HepG2 (cell line): ENCODE results near the gene SIDT1. TPM values are rescaled to one million over a fixed set of nuclear protein-coding genes. Genes with fewer than 3 reads are reported as not detected.
A peak's percentile ranks its signal among the peaks of the same experiment; 100 is the strongest.

Experiments
- ATF1 ChIP-seq: IDR thresholded peaks from 2 replicates; pipeline ENCODE4 v1.6.1; 2016; ENCODE audit warnings: mild to moderate bottlenecking, control low read depth
- CEBPB ChIP-seq: IDR thresholded peaks from 2 replicates; pipeline ENCODE4 v1.6.1; 2011; ENCODE audit warnings: low read depth, low read length, improper control_type of control experiment, borderline replicate concordance
- CEBPG ChIP-seq: IDR thresholded peaks from 2 replicates; pipeline ENCODE4 v1.6.1; 2016
- HNF4A ChIP-seq: sonication (generic); formaldehyde crosslinking; IDR thresholded peaks from 2 replicates; pipeline ENCODE4 v1.4.0; 2020; ENCODE audit warnings: missing genetic modification reagents
- IKZF1 ChIP-seq: fragments of 450-650 bp; IDR thresholded peaks from 2 replicates; pipeline ENCODE4 v1.7.1; 2016
- SETDB1 ChIP-seq: sonication (generic); formaldehyde crosslinking; IDR thresholded peaks from 2 replicates; pipeline ENCODE4 v1.5.1; 2020; ENCODE audit warnings: missing genetic modification reagents, mild to moderate bottlenecking, borderline replicate concordance
- SMC3 ChIP-seq: IDR thresholded peaks from 2 replicates; pipeline ENCODE4 v1.6.1; 2011; ENCODE audit warnings: low read length, improper control_type of control experiment
- SP4 ChIP-seq: sonication (generic); formaldehyde crosslinking; IDR thresholded peaks from 2 replicates; pipeline ENCODE4 v1.8.1; 2023; ENCODE audit warnings: mild to moderate bottlenecking, missing genetic modification reagents
- ZFP36L2 ChIP-seq: sonication (generic); formaldehyde crosslinking; IDR thresholded peaks from 2 replicates; pipeline ENCODE4 v1.4.0; 2020; ENCODE audit warnings: missing genetic modification reagents
- ZNF224 ChIP-seq: sonication (generic); formaldehyde crosslinking; IDR thresholded peaks from 2 replicates; pipeline ENCODE4 v1.5.0; 2020; ENCODE audit warnings: mild to moderate bottlenecking, missing genetic modification reagents
- ZNF569 ChIP-seq: sonication (generic); formaldehyde crosslinking; IDR thresholded peaks from 2 replicates; pipeline ENCODE4 v1.5.0; 2020; ENCODE audit warnings: mild to moderate bottlenecking, missing genetic modification reagents, moderate library complexity, borderline replicate concordance
- ZNF607 ChIP-seq: sonication (generic); formaldehyde crosslinking; IDR thresholded peaks from 2 replicates; pipeline ENCODE4 v1.5.1; 2020; ENCODE audit warnings: missing genetic modification reagents, mild to moderate bottlenecking, borderline replicate concordance
- ZNF678 ChIP-seq: sonication (generic); formaldehyde crosslinking; IDR thresholded peaks from 2 replicates; pipeline ENCODE4 v1.4.0; 2020; ENCODE audit warnings: mild to moderate bottlenecking, missing genetic modification reagents
- ZSCAN31 ChIP-seq: sonication (generic); formaldehyde crosslinking; IDR thresholded peaks from 2 replicates; pipeline ENCODE4 v1.5.0; 2020; ENCODE audit warnings: low read depth, mild to moderate bottlenecking, missing genetic modification reagents
- polyA plus RNA-seq, 8 experiments: library from polyadenylated mRNA; depleted of rRNA in 3 of 8; stranded (reverse) in 7 of 8; unstranded in 1 of 8; fragments of >200 nt; fragmentation: Illumina TruSeq in 4 of 8; extraction: Trizol in 4 of 8; gene quantifications; 2 replicates each; pipeline versions ENCODE4 v1.2.1 to v1.2.3, GENCODE V29; 2011 to 2016; ENCODE audit warnings: low read depth in 4 of 8, missing spikeins in 1 of 8, mixed read lengths in 1 of 8; ENCODE audit not compliant: insufficient read depth in 1 of 8
- total RNA-seq, 5 experiments: library from RNA; depleted of rRNA; stranded (reverse); fragments of >200 nt; fragmentation: Illumina TruSeq; extraction: Trizol; gene quantifications; 2 replicates each; pipeline ENCODE4 v1.2.3, GENCODE V29; 2016; ENCODE audit warnings: low read depth in 1 of 5
- TF ChIP-seq, protein P1 (sequence below): sonication (generic); formaldehyde crosslinking; IDR thresholded peaks from 2 replicates; pipeline ENCODE4 v1.4.0; 2020; ENCODE audit warnings: missing genetic modification reagents; ENCODE audit errors: not compliant biosample characterization
- TF ChIP-seq, protein P2 (sequence below): sonication (generic); formaldehyde crosslinking; IDR thresholded peaks from 2 replicates; pipeline ENCODE4 v1.5.0; 2020; ENCODE audit warnings: mild to moderate bottlenecking, missing genetic modification reagents
- TF ChIP-seq, protein P3 (sequence below): sonication (generic); formaldehyde crosslinking; conservative IDR thresholded peaks from 2 replicates; pipeline ENCODE4 v1.4.0; 2020; ENCODE audit warnings: missing genetic modification reagents

SIDT1 gene
- total and polyA plus RNA-seq, 2 of the 13 experiments (the other 11 are each of a cell fraction or from before 2014, with no cell fraction given) = 0.07 TPM

DNA sequence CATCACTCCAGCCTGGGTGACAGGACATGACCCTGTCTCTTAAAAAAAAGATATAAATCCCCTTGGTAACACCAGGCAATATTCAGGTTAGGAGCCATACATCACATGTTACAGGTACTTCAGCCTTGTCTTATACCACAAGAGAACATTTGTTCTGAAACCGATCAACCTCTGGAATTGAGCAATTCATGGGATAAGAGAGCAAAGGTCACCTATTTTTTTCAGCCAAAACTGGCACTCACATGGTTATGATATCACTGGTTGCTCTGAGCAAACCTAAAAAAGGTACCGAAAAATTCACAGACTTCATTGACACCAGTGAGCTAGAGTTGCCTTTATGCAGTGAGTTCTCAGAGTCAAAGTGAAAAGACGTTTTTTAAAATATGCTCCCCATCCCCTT lies 26.5 kb upstream of the SIDT1 start (continued):
- TF ChIP-seq, protein P1, sequence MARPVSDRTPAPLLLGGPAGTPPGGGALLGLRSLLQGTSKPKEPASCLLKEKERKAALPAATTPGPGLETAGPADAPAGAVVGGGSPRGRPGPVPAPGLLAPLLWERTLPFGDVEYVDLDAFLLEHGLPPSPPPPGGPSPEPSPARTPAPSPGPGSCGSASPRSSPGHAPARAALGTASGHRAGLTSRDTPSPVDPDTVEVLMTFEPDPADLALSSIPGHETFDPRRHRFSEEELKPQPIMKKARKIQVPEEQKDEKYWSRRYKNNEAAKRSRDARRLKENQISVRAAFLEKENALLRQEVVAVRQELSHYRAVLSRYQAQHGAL = no peak
- TF ChIP-seq SETDB1 = no peak
- TF ChIP-seq SP4 = no peak
- TF ChIP-seq ZFP36L2 = no peak
- TF ChIP-seq ATF1 (CRISPR knock-in tag) = no peak
- TF ChIP-seq, protein P2, sequence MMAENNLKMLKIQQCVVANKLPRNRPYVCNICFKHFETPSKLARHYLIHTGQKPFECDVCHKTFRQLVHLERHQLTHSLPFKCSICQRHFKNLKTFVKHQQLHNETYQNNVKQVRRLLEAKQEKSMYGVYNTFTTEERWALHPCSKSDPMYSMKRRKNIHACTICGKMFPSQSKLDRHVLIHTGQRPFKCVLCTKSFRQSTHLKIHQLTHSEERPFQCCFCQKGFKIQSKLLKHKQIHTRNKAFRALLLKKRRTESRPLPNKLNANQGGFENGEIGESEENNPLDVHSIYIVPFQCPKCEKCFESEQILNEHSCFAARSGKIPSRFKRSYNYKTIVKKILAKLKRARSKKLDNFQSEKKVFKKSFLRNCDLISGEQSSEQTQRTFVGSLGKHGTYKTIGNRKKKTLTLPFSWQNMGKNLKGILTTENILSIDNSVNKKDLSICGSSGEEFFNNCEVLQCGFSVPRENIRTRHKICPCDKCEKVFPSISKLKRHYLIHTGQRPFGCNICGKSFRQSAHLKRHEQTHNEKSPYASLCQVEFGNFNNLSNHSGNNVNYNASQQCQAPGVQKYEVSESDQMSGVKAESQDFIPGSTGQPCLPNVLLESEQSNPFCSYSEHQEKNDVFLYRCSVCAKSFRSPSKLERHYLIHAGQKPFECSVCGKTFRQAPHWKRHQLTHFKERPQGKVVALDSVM = no peak
- peak; percentile 50 for TF ChIP-seq HNF4A (CRISPR knock-in tag)
- TF ChIP-seq CEBPG (CRISPR knock-in tag) = peak; percentile 14; the same call in 1 of the 2 replicates
- TF ChIP-seq IKZF1 = no peak
- TF ChIP-seq, protein P3, sequence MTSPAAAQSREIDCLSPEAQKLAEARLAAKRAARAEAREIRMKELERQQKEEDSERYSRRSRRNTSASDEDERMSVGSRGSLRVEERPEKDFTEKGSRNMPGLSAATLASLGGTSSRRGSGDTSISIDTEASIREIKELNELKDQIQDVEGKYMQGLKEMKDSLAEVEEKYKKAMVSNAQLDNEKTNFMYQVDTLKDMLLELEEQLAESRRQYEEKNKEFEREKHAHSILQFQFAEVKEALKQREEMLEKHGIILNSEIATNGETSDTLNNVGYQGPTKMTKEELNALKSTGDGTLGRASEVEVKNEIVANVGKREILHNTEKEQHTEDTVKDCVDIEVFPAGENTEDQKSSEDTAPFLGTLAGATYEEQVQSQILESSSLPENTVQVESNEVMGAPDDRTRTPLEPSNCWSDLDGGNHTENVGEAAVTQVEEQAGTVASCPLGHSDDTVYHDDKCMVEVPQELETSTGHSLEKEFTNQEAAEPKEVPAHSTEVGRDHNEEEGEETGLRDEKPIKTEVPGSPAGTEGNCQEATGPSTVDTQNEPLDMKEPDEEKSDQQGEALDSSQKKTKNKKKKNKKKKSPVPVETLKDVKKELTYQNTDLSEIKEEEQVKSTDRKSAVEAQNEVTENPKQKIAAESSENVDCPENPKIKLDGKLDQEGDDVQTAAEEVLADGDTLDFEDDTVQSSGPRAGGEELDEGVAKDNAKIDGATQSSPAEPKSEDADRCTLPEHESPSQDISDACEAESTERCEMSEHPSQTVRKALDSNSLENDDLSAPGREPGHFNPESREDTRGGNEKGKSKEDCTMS = no peak
- TF ChIP-seq ZNF224 (CRISPR knock-in tag) = no peak
- TF ChIP-seq ZNF569 (CRISPR knock-in tag) = no peak
- no peak for TF ChIP-seq SMC3
- TF ChIP-seq ZNF678 (CRISPR knock-in tag) = no peak
- peak; percentile 14; the same call in 1 of the 2 replicates for TF ChIP-seq CEBPB
- TF ChIP-seq ZNF607 (CRISPR knock-in tag) = no peak
- no peak for TF ChIP-seq ZSCAN31 (CRISPR knock-in tag)
